Measurements from ENCODE around the gene MARK4. TPM values are rescaled to one million over a fixed set of nuclear protein-coding genes. Genes with fewer than 3 reads are reported as not detected.
"Not testable (repeated sequence)": the region's sequence is repeated elsewhere in the genome, so short reads cannot be mapped to it uniquely, and the experiment has no call there.

MARK4 gene
- polyA plus RNA-seq, 2 of the 4 experiments (the other 2 are of a cell fraction), result 6.3 to 7.8 TPM

DNA sequence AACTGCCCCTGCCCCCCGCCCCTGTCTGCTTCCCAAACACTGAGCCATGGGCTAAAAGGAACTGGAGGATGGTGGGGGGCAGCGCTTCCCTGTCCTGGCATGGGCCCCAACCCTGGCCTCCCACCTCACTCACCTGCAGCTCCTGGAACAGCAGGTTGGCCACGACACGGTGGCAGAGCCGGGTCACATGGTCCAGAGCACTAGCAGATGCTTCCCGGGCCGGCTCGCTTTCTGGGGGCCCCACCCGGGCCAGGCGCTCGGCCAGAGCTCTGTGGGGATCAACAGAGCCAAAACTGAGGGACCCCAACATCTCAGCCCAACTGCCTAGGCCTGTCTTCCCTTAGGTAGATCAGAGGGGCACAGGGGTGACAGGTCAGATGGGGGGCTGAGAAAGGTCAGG lies 26.4 kb upstream of the MARK4 start:
- DNase-seq (ENCODE audit: low read depth in 1 of 2, low spot score in 1 of 2), result no peak
- Histone ChIP-seq H3K27ac (no peak overlapping the region), H3K4me3 (no peak overlapping the region), H3K4me2 (no peak overlapping the region), H3K4me1 (no peaks in the 10 kb centered on the region), H3K9me3 (no peaks in the 10 kb centered on the region)
- POLR2A ChIA-PET, result no interaction called here
- no peak; a peak in 1 of 6 replicates for ATAC-seq
- TF ChIP-seq, protein P1, sequence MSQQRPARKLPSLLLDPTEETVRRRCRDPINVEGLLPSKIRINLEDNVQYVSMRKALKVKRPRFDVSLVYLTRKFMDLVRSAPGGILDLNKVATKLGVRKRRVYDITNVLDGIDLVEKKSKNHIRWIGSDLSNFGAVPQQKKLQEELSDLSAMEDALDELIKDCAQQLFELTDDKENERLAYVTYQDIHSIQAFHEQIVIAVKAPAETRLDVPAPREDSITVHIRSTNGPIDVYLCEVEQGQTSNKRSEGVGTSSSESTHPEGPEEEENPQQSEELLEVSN (IDR thresholded peaks at IDR 0.05; ENCODE audit: borderline replicate concordance, low read depth), result no peak
- TF ChIP-seq CBX2 (IDR thresholded peaks at IDR 0.05; ENCODE audit: borderline replicate concordance, low read depth) (no peak), ESRRA (IDR thresholded peaks at IDR 0.05; ENCODE audit: borderline replicate concordance, low read length) (no peak), KDM1A (IDR thresholded peaks at IDR 0.05; ENCODE audit: low read depth) (no peak), POLR2A (IDR thresholded peaks at IDR 0.05; ENCODE audit: low read length) (no peak), POLR2AphosphoS2 (conservative IDR thresholded peaks at IDR 0.05; ENCODE audit: low read length) (no peak), CBX8 (IDR thresholded peaks at IDR 0.05) (no peak), KDM5A (IDR thresholded peaks at IDR 0.05) (no peak), REST (IDR thresholded peaks at IDR 0.05) (no peak)
- TF ChIP-seq, protein P2, sequence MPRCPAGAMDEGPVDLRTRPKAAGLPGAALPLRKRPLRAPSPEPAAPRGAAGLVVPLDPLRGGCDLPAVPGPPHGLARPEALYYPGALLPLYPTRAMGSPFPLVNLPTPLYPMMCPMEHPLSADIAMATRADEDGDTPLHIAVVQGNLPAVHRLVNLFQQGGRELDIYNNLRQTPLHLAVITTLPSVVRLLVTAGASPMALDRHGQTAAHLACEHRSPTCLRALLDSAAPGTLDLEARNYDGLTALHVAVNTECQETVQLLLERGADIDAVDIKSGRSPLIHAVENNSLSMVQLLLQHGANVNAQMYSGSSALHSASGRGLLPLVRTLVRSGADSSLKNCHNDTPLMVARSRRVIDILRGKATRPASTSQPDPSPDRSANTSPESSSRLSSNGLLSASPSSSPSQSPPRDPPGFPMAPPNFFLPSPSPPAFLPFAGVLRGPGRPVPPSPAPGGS (IDR thresholded peaks at IDR 0.05), result no peak
- 59% methylated on average over 9 of the region's 11 CpGs for WGBS (ENCODE audit: missing lambda C conversion rate)
- FAIRE-seq, result no peak
- CTCF ChIA-PET, result no interaction called here

GRCh38 chr19:45229056-45229455 lies 22.0 kb upstream of the MARK4 start:
- H3K4me1 ChIP-seq; H3K27ac ChIP-seq; FAIRE-seq; ATAC-seq; H3K9me3 ChIP-seq; H3K4me2 ChIP-seq; DNase-seq (ENCODE audit: low read depth in 1 of 2, low spot score in 1 of 2); H3K4me3 ChIP-seq; POLR2A ChIA-PET: not testable (repeated sequence)
- CTCF ChIA-PET, result interaction anchor here (0.9 to 1.3 kb wide), 2 partner anchors 10 to 173 kb away, joined by 3 to 4 read pairs; no protein-coding TSS in a partner anchor
- WGBS (ENCODE audit: missing lambda C conversion rate), result 51% methylated on average over 2 of the region's 2 CpGs

GRCh38 chr19:45231891-45232290 lies 19.2 kb upstream of the MARK4 start:
- Histone ChIP-seq H3K4me3 (no peak overlapping the region), H3K4me2 (no peak overlapping the region), H3K9me3 (no peaks in the 10 kb centered on the region), H3K4me1 (no peaks in the 10 kb centered on the region), H3K27ac (no peak overlapping the region)
- ChIA-PET POLR2A (no interaction called here), CTCF (interaction anchor here (0.6 to 1.7 kb wide), 4 partner anchors 45 to 247 kb away, joined by 3 to 7 read pairs (median 3); no protein-coding TSS in a partner anchor)
- ATAC-seq (peak in 1 of 2 experiments; percentile 36; a peak in 2 of 6 replicates), DNase-seq (ENCODE audit: low read depth in 1 of 2, low spot score in 1 of 2) (no peak), FAIRE-seq (no peak)
- no peak for TF ChIP-seq TP53 (CRISPR knock-in tag; IDR thresholded peaks at IDR 0.05)
- no peak for TF ChIP-seq GATA3 (IDR thresholded peaks at IDR 0.05; ENCODE audit: borderline replicate concordance)
- TF ChIP-seq CBX2 (IDR thresholded peaks at IDR 0.05; ENCODE audit: borderline replicate concordance, low read depth), result no peak
- no peak for TF ChIP-seq CHD4 (IDR thresholded peaks at IDR 0.05; ENCODE audit: borderline replicate concordance)
- no peak for TF ChIP-seq POLR2AphosphoS2 (conservative IDR thresholded peaks at IDR 0.05; ENCODE audit: low read length)
- no peak for TF ChIP-seq RARB (CRISPR knock-in tag; IDR thresholded peaks at IDR 0.05)
- TF ChIP-seq HES2 (IDR thresholded peaks at IDR 0.05), result no peak
- WGBS (ENCODE audit: missing lambda C conversion rate), result 38% methylated on average over 3 of the region's 3 CpGs
